Gastroesophageal sphincter (tissue), 4 donors: ENCODE data around the gene TRIM2. TPM values are rescaled to one million over a fixed set of nuclear protein-coding genes. Genes with fewer than 3 reads are reported as not detected.

ENCODE experiments used
- ATAC-seq: fragments of 150-250 bp; one replicate; pipeline ENCODE4 v1.9.1; 2016; ENCODE audit warnings: mild to moderate bottlenecking, moderate library complexity
- H3K27ac ChIP-seq, 4 donors: fragments of 200-600 bp; sonication (generic) in 3 of 4; 1 replicate in 3 of 4; 2 replicates in 1 of 4; pipeline ENCODE4 v1.5.1; 2016 to 2019
- H3K27me3 ChIP-seq: fragments of 200-600 bp; sonication (generic); one replicate; pipeline ENCODE4 v1.5.1; 2019
- H3K36me3 ChIP-seq, 2 donors: fragments of 200-600 bp; sonication (generic); one replicate each; pipeline ENCODE4 v1.5.1; 2019; ENCODE audit warnings: control low read depth in 1 of 2
- H3K4me1 ChIP-seq, 3 donors: fragments of 200-600 bp; sonication (generic); 1 replicate in 2 of 3; 2 replicates in 1 of 3; pipeline ENCODE4 v1.5.1; 2016 to 2019; ENCODE audit warnings: control low read depth in 2 of 3
- H3K4me3 ChIP-seq, 2 donors: fragments of 200-600 bp; sonication (generic); one replicate each; pipeline ENCODE4 v1.5.1; 2019; ENCODE audit warnings: mild to moderate bottlenecking in 1 of 2, moderate library complexity in 1 of 2
- H3K9me3 ChIP-seq, 3 donors: fragments of 200-600 bp; sonication (generic); one replicate each; pipeline ENCODE4 v1.5.1; 2017 to 2019; ENCODE audit warnings: control low read depth in 2 of 3
- CTCF ChIP-seq, 4 experiments: fragments of 200-600 bp in 2 of 4; fragments of 450-650 bp in 2 of 4; sonication (generic) in 1 of 4; IDR thresholded peaks; one replicate each; pipeline ENCODE4 v1.5.1; 2017 to 2019; ENCODE audit warnings: antibody characterized with exemption in 4 of 4, mild to moderate bottlenecking in 2 of 4, moderate library complexity in 2 of 4
- EP300 ChIP-seq: sonication (generic); formaldehyde crosslinking; IDR thresholded peaks from one replicate; pipeline ENCODE4 v1.6.1; 2017; ENCODE audit warnings: antibody characterized with exemption, mild to moderate bottlenecking
- POLR2A ChIP-seq, 2 donors: fragments of 450-650 bp; IDR thresholded peaks; one replicate each; pipeline ENCODE4 v1.6.1; 2017; ENCODE audit warnings: antibody characterized with exemption in 2 of 2, mild to moderate bottlenecking in 2 of 2, moderate library complexity in 1 of 2
- POLR2AphosphoS5 ChIP-seq: sonication (generic); formaldehyde crosslinking; IDR thresholded peaks from one replicate; pipeline ENCODE4 v1.6.1; 2017; ENCODE audit warnings: antibody characterized with exemption
- WGBS, 2 donors: methylation state at CpG; one replicate each; pipeline ENCODE4 v1.1.5; 2018; ENCODE audit warnings: low coverage in 1 of 2; 5-methylcytosine and 5-hydroxymethylcytosine counted together
- total RNA-seq, 4 donors: library from RNA; depleted of rRNA; stranded (reverse); fragments of >200 nt; gene quantifications; one replicate each; pipeline ENCODE4 v1.1.0, GENCODE V29; 2016

The TRIM2 gene
- total RNA-seq, 4 donors from 2014 or later = 31.2 to 59.2 (median 44.4) TPM

- no peak overlapping the region for H3K27ac ChIP-seq
- no peaks in the 10 kb centered on the region for H3K4me1 ChIP-seq
- H3K27me3 ChIP-seq = no peaks in the 10 kb centered on the region
- H3K4me3 ChIP-seq = no peak overlapping the region
- peaks cover 0 to 73% of the 10 kb centered on the region in 2 donors for H3K36me3 ChIP-seq
- no peak for TF ChIP-seq POLR2A (IDR thresholded peaks at IDR 0.05)
- 91% methylated on average over 11 of the region's 11 CpGs for WGBS, 2 donors
- ATAC-seq = no peak
- no peaks in the 10 kb centered on the region for H3K9me3 ChIP-seq
These were observed 122.3 kb downstream of the TRIM2 start for GRCh38 chr4:153326513-153326912.

- no peak overlapping the region for H3K27ac ChIP-seq
- H3K4me3 ChIP-seq = no peak overlapping the region
- no peaks in the 10 kb centered on the region for H3K4me1 ChIP-seq
- H3K36me3 ChIP-seq = peaks cover 0 to 71% of the 10 kb centered on the region in 2 donors
- H3K9me3 ChIP-seq = no peaks in the 10 kb centered on the region
- TF ChIP-seq POLR2A (IDR thresholded peaks at IDR 0.05) (no peak), POLR2AphosphoS5 (no peak), CTCF (IDR thresholded peaks at IDR 0.05) (no peak), EP300 (no peak)
- H3K27me3 ChIP-seq = no peaks in the 10 kb centered on the region
- ATAC-seq = no peak
- 83 to 100% methylated on average over 1 of the region's 1 CpG for WGBS, 2 donors
These were observed 123.0 kb downstream of the TRIM2 start for GRCh38 chr4:153327247-153327646.

GRCh38 chr4:153332936-153333335 lies 128.7 kb downstream of the TRIM2 start:
- Histone ChIP-seq H3K36me3 (peaks cover 0 to 58% of the 10 kb centered on the region in 2 donors), H3K4me3 (no peak overlapping the region), H3K9me3 (no peaks in the 10 kb centered on the region), H3K4me1 (no peaks in the 10 kb centered on the region), H3K27ac (no peak overlapping the region), H3K27me3 (no peaks in the 10 kb centered on the region)
- WGBS, 2 donors = 97 to 100% methylated on average over 1 to 2 of the region's 2 CpGs
- no peak for TF ChIP-seq POLR2AphosphoS5
- no peak for TF ChIP-seq CTCF (IDR thresholded peaks at IDR 0.05)
- no peak for TF ChIP-seq EP300
- TF ChIP-seq POLR2A (IDR thresholded peaks at IDR 0.05) = no peak
- ATAC-seq = no peak

- no peaks in the 10 kb centered on the region for H3K9me3 ChIP-seq
- H3K27me3 ChIP-seq = no peaks in the 10 kb centered on the region
- no peak for ATAC-seq
- H3K27ac ChIP-seq = no peak overlapping the region
- peaks cover 0 to 53% of the 10 kb centered on the region in 2 donors for H3K36me3 ChIP-seq
- H3K4me1 ChIP-seq = no peaks in the 10 kb centered on the region
- no peak overlapping the region for H3K4me3 ChIP-seq
- TF ChIP-seq POLR2A (IDR thresholded peaks at IDR 0.05) (no peak), CTCF (IDR thresholded peaks at IDR 0.05) (no peak), EP300 (no peak), POLR2AphosphoS5 (no peak)
These were observed 129.6 kb downstream of the TRIM2 start for GRCh38 chr4:153333874-153334273.

GRCh38 chr4:153335665-153336064 lies 131.4 kb downstream of the TRIM2 start:
- TF ChIP-seq POLR2AphosphoS5 (no peak), EP300 (no peak), POLR2A (IDR thresholded peaks at IDR 0.05) (no peak), CTCF (IDR thresholded peaks at IDR 0.05) (no peak)
- WGBS, 2 donors = 66 to 87% methylated on average over 2 to 4 of the region's 4 CpGs
- H3K27me3 ChIP-seq = no peaks in the 10 kb centered on the region
- no peaks in the 10 kb centered on the region for H3K4me1 ChIP-seq
- H3K9me3 ChIP-seq = no peaks in the 10 kb centered on the region
- peaks cover 0 to 46% of the 10 kb centered on the region in 2 donors for H3K36me3 ChIP-seq
- no peak for ATAC-seq
- no peak overlapping the region for H3K4me3 ChIP-seq
- H3K27ac ChIP-seq = no peak overlapping the region
